NT2/D1 (cell line): ENCODE data around the gene NAA16.

Experiments used
- SUZ12 ChIP-seq: IDR thresholded peaks from 2 replicates; pipeline ENCODE4 v1.6.1; 2011; ENCODE audit not compliant: insufficient read length, insufficient read depth; ENCODE audit errors: extremely low read depth
- YY1 ChIP-seq: IDR thresholded peaks from 2 replicates; pipeline ENCODE4 v1.6.1; 2011; ENCODE audit not compliant: insufficient read length, insufficient read depth
- ZNF274 ChIP-seq: IDR thresholded peaks from 2 replicates; pipeline ENCODE4 v1.6.1; 2011; ENCODE audit warnings: mild to moderate bottlenecking, low read depth, low read length

- TF ChIP-seq ZNF274 (no peak), SUZ12 (no peak), YY1 (no peak)
Observed at GRCh38 chr13:41273831-41274441, 37.1 kb upstream of the NAA16 start.
